Mesendoderm (in vitro differentiated cells): ENCODE results near the gene GOLGA7B.

Experiments used
- DNase-seq: peaks from one replicate; pipeline ENCODE4 v3.0.0; 2013
- H2AK5ac ChIP-seq: 2 replicates; pipeline ENCODE4 v1.6.1; 2013; ENCODE audit warnings: low read length, inconsistent platforms
- H2BK120ac ChIP-seq: 2 replicates; pipeline ENCODE4 v1.6.1; 2013; ENCODE audit warnings: low read depth, mild to moderate bottlenecking, low read length, moderate library complexity, mixed read lengths
- H2BK15ac ChIP-seq: replicated peaks from 2 replicates; pipeline ENCODE4 v1.6.1; 2013; ENCODE audit warnings: low read depth, mild to moderate bottlenecking, moderate library complexity
- H2BK5ac ChIP-seq: 2 replicates; pipeline ENCODE4 v1.6.1; 2013; ENCODE audit warnings: low read length, inconsistent platforms
- H3K18ac ChIP-seq: 2 replicates; pipeline ENCODE4 v1.6.1; 2013; ENCODE audit warnings: mild to moderate bottlenecking, low read length, mixed read lengths
- H3K23ac ChIP-seq: one replicate; pipeline ENCODE4 v1.6.1; 2013; ENCODE audit warnings: low read length
- H3K27ac ChIP-seq: 2 replicates; pipeline ENCODE4 v1.5.1; 2013; ENCODE audit warnings: low read depth, mild to moderate bottlenecking, inconsistent platforms, low read length, moderate library complexity
- H3K27me3 ChIP-seq: 2 replicates; pipeline ENCODE4 v1.6.1; 2013; ENCODE audit warnings: low read length, control low read depth, mild to moderate bottlenecking, inconsistent platforms; ENCODE audit not compliant: insufficient read depth, poor library complexity
- H3K36me3 ChIP-seq: 2 replicates; pipeline ENCODE4 v1.6.1; 2013; ENCODE audit warnings: low read length, inconsistent platforms; ENCODE audit not compliant: control insufficient read depth, insufficient read depth
- H3K4ac ChIP-seq: one replicate; pipeline ENCODE4 v1.6.1; 2013; ENCODE audit warnings: low read depth, mild to moderate bottlenecking, low read length, moderate library complexity
- H3K4me1 ChIP-seq: 2 replicates; pipeline ENCODE4 v1.6.1; 2013; ENCODE audit warnings: low read depth, low read length, inconsistent platforms; ENCODE audit not compliant: control insufficient read depth
- H3K4me2 ChIP-seq: 2 replicates; pipeline ENCODE4 v1.6.1; 2013; ENCODE audit warnings: low read length
- H3K4me3 ChIP-seq: 2 replicates; pipeline ENCODE4 v1.5.1; 2013; ENCODE audit warnings: mild to moderate bottlenecking, low read length
- H3K56ac ChIP-seq: one replicate; pipeline ENCODE4 v1.6.1; 2013; ENCODE audit warnings: low read length
- H3K79me1 ChIP-seq: 2 replicates; pipeline ENCODE4 v1.6.1; 2013; ENCODE audit warnings: low read length, inconsistent platforms
- H3K79me2 ChIP-seq: 2 replicates; pipeline ENCODE4 v1.6.1; 2013; ENCODE audit warnings: mild to moderate bottlenecking, low read length; ENCODE audit not compliant: control insufficient read depth, insufficient read depth
- H3K9ac ChIP-seq: 2 replicates; pipeline ENCODE4 v1.6.1; 2013; ENCODE audit warnings: low read length, inconsistent platforms
- H4K5ac ChIP-seq: one replicate; pipeline ENCODE4 v1.6.1; 2013; ENCODE audit warnings: low read length
- H4K8ac ChIP-seq: one replicate; pipeline ENCODE4 v1.6.1; 2013; ENCODE audit warnings: low read depth, mild to moderate bottlenecking, control low read depth, low read length, moderate library complexity
- WGBS: extraction: QIAGEN DNeasy Blood & Tissue Kit; methylation state at CpG from one replicate; pipeline ENCODE4 v1.1.7; 2013; ENCODE audit warnings: low lambda C conversion rate, missing lambda C conversion rate; ENCODE audit not compliant: insufficient coverage; ENCODE audit errors: extremely low coverage; 5-methylcytosine and 5-hydroxymethylcytosine counted together

The GOLGA7B gene

DNA sequence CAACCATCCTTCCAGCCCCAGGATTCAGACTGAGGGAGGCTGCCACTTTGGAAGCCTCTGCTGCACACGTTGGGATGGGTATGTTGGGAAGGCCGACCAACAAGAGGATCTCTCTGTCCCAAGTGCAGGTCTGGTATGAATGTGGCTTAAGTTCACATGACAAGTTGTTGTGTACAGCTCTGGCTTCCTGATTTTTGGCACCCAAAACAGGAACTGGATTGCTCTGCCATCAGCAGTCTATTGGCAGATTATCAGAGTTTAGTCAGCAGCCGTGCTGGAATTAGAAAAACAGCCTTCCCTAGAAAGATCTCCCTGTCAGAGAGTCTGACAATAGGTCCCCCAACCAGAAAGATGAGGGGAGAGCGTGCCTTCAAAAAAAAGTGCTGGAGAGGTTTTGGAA is 66.9 kb downstream of the GOLGA7B start:
- no peak overlapping the region for H2AK5ac ChIP-seq
- no CpG with 5 or more reads among the region's 4 CpGs for WGBS
- no peak overlapping the region for H3K4me3 ChIP-seq
- H3K18ac ChIP-seq, result no peak overlapping the region
- H3K27ac ChIP-seq, result no peak overlapping the region
- H2BK5ac ChIP-seq, result no peak overlapping the region
- H3K4me1 ChIP-seq, result peaks cover 2% of the 10 kb centered on the region
- no peak overlapping the region for H4K8ac ChIP-seq
- no peak overlapping the region for H2BK15ac ChIP-seq
- H3K56ac ChIP-seq, result no peak overlapping the region
- H3K36me3 ChIP-seq, result no peaks in the 10 kb centered on the region
- H3K4me2 ChIP-seq, result no peak overlapping the region
- no peak for DNase-seq
- no peaks in the 10 kb centered on the region for H3K27me3 ChIP-seq
- no peak overlapping the region for H4K5ac ChIP-seq
- H3K23ac ChIP-seq, result no peak overlapping the region
- H3K79me2 ChIP-seq, result no peaks in the 10 kb centered on the region
- H3K9ac ChIP-seq, result no peak overlapping the region
- H3K4ac ChIP-seq, result no peak overlapping the region
- H2BK120ac ChIP-seq, result no peak overlapping the region
- H3K79me1 ChIP-seq, result no peaks in the 10 kb centered on the region

DNA sequence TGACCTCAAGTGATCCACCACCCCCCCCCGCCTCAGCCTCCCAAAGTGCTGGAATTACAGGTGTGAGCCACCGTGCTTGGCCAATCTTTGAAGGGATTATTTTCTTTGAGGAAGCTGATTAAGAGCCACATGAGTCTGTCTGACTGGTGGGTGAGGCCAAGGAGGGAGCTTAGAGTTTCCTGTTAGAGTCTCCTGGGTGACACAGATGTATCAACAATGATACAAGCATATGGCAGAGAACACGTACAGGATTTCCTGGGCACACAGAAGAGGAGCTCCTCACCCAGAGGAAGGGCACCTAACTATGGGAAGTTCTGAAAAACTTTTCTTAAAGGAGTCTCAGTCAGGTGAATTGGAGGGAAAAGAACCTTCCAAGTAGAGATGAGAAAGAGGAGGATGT is 69.4 kb downstream of the GOLGA7B start:
- Histone ChIP-seq H3K4me2 (no peak overlapping the region), H2BK5ac (no peak overlapping the region), H3K27ac (no peak overlapping the region), H3K79me2 (no peaks in the 10 kb centered on the region), H3K79me1 (no peaks in the 10 kb centered on the region), H3K9ac (no peak overlapping the region), H3K36me3 (no peaks in the 10 kb centered on the region), H3K4me1 (peaks cover 2% of the 10 kb centered on the region), H4K5ac (no peak overlapping the region), H2AK5ac (no peak overlapping the region), H3K18ac (no peak overlapping the region), H3K23ac (no peak overlapping the region), H3K56ac (no peak overlapping the region), H3K4me3 (no peak overlapping the region), H3K27me3 (no peaks in the 10 kb centered on the region), H2BK120ac (no peak overlapping the region), H4K8ac (no peak overlapping the region), H2BK15ac (no peak overlapping the region), H3K4ac (no peak overlapping the region)
- no CpG with 5 or more reads among the region's 3 CpGs for WGBS
- no peak for DNase-seq

GRCh38 chr10:97920865-97921264 is 71.2 kb downstream of the GOLGA7B start:
- no peaks in the 10 kb centered on the region for H3K79me2 ChIP-seq
- no peak overlapping the region for H4K8ac ChIP-seq
- no peak overlapping the region for H3K9ac ChIP-seq
- no peak overlapping the region for H3K4me3 ChIP-seq
- no peak overlapping the region for H4K5ac ChIP-seq
- H3K18ac ChIP-seq, result no peak overlapping the region
- H2BK5ac ChIP-seq, result no peak overlapping the region
- no peak overlapping the region for H2BK120ac ChIP-seq
- H3K23ac ChIP-seq, result no peak overlapping the region
- no peak overlapping the region for H2AK5ac ChIP-seq
- DNase-seq, result no peak
- no peaks in the 10 kb centered on the region for H3K4me1 ChIP-seq
- H3K4me2 ChIP-seq, result no peak overlapping the region
- no peak overlapping the region for H3K27ac ChIP-seq
- no peaks in the 10 kb centered on the region for H3K36me3 ChIP-seq
- no peaks in the 10 kb centered on the region for H3K27me3 ChIP-seq
- no peak overlapping the region for H3K4ac ChIP-seq
- WGBS, result no CpG with 5 or more reads among the region's 4 CpGs
- H3K79me1 ChIP-seq, result no peaks in the 10 kb centered on the region
- no peak overlapping the region for H3K56ac ChIP-seq
- no peak overlapping the region for H2BK15ac ChIP-seq
